Trophoblast cell (in vitro differentiated cells and primary cell): ENCODE data around the gene SLC35E3.

Source experiments
- DNase-seq, 2 donors: peaks; one replicate each; pipeline ENCODE4 v3.0.0-alpha.2; 2016
- H2AFZ ChIP-seq: 2 replicates; pipeline ENCODE4 v1.6.1; 2013; ENCODE audit warnings: low read length, moderate library complexity, mild to moderate bottlenecking; ENCODE audit not compliant: insufficient read depth, poor library complexity
- H2AK5ac ChIP-seq: 2 replicates; pipeline ENCODE4 v1.6.1; 2013; ENCODE audit warnings: mild to moderate bottlenecking, low read length
- H2BK120ac ChIP-seq: 2 replicates; pipeline ENCODE4 v1.6.1; 2013; ENCODE audit warnings: low read length, mild to moderate bottlenecking, moderate library complexity; ENCODE audit not compliant: insufficient read depth, poor library complexity
- H2BK12ac ChIP-seq: 2 replicates; pipeline ENCODE4 v1.6.1; 2013; ENCODE audit warnings: mild to moderate bottlenecking, low read length, moderate library complexity
- H2BK5ac ChIP-seq: 2 replicates; pipeline ENCODE4 v1.6.1; 2013; ENCODE audit warnings: low read length, low read depth, moderate library complexity, mild to moderate bottlenecking; ENCODE audit not compliant: poor library complexity
- H3K14ac ChIP-seq: 2 replicates; pipeline ENCODE4 v1.6.1; 2013; ENCODE audit warnings: mild to moderate bottlenecking, low read length
- H3K18ac ChIP-seq: 2 replicates; pipeline ENCODE4 v1.6.1; 2013; ENCODE audit warnings: mild to moderate bottlenecking, low read length
- H3K23ac ChIP-seq: 2 replicates; pipeline ENCODE4 v1.6.1; 2013; ENCODE audit warnings: low read length
- H3K27ac ChIP-seq: 2 replicates; pipeline ENCODE4 v1.5.1; 2013; ENCODE audit warnings: low read depth, mild to moderate bottlenecking, inconsistent platforms, low read length, moderate library complexity
- H3K27me3 ChIP-seq: 2 replicates; pipeline ENCODE4 v1.6.1; 2013; ENCODE audit warnings: inconsistent platforms, mild to moderate bottlenecking, low read length, moderate library complexity; ENCODE audit not compliant: insufficient read depth
- H3K36me3 ChIP-seq, 2 experiments: 1 replicate in 1 of 2; 2 replicates in 1 of 2; pipeline ENCODE4 v1.6.1; 2013; ENCODE audit warnings: low read length in 2 of 2, mild to moderate bottlenecking in 2 of 2, moderate library complexity in 1 of 2; ENCODE audit not compliant: insufficient read depth in 2 of 2, control insufficient read depth in 1 of 2
- H3K4ac ChIP-seq: 2 replicates; pipeline ENCODE4 v1.6.1; 2013; ENCODE audit warnings: low read depth, mild to moderate bottlenecking, low read length, moderate library complexity
- H3K4me1 ChIP-seq, 2 experiments: 1 replicate in 1 of 2; 2 replicates in 1 of 2; pipeline ENCODE4 v1.6.1; 2013; ENCODE audit warnings: low read length in 2 of 2, mild to moderate bottlenecking in 2 of 2, moderate library complexity in 1 of 2; ENCODE audit not compliant: insufficient read depth in 2 of 2, control insufficient read depth in 1 of 2
- H3K4me2 ChIP-seq: 2 replicates; pipeline ENCODE4 v1.6.1; 2013; ENCODE audit warnings: inconsistent platforms, mild to moderate bottlenecking, low read length, moderate library complexity
- H3K4me3 ChIP-seq: 2 replicates; pipeline ENCODE4 v1.5.1; 2013; ENCODE audit warnings: mild to moderate bottlenecking, low read depth, low read length, inconsistent platforms
- H3K79me1 ChIP-seq: one replicate; pipeline ENCODE4 v1.6.1; 2013; ENCODE audit warnings: low read length
- H3K79me2 ChIP-seq: 2 replicates; pipeline ENCODE4 v1.6.1; 2013; ENCODE audit warnings: low read length, mild to moderate bottlenecking; ENCODE audit not compliant: control insufficient read depth, insufficient read depth, poor library complexity
- H3K9ac ChIP-seq: 2 replicates; pipeline ENCODE4 v1.6.1; 2013; ENCODE audit warnings: mild to moderate bottlenecking, low read length
- H3K9me3 ChIP-seq: 2 replicates; pipeline ENCODE4 v1.6.1; 2013; ENCODE audit warnings: low read depth, mild to moderate bottlenecking, control low read depth, inconsistent platforms, low read length; ENCODE audit not compliant: insufficient read depth
- H4K12ac ChIP-seq: 2 replicates; pipeline ENCODE4 v1.6.1; 2013; ENCODE audit warnings: low read depth, mild to moderate bottlenecking, low read length, moderate library complexity
- H4K8ac ChIP-seq: 2 replicates; pipeline ENCODE4 v1.6.1; 2013; ENCODE audit warnings: low read depth, mild to moderate bottlenecking, low read length, moderate library complexity
- H4K91ac ChIP-seq: one replicate; pipeline ENCODE4 v1.6.1; 2013; ENCODE audit warnings: low read depth, mild to moderate bottlenecking, low read length, moderate library complexity
- WGBS: extraction: QIAGEN DNeasy Blood & Tissue Kit; methylation state at CpG from one replicate; pipeline ENCODE4 v1.1.7; 2013; ENCODE audit warnings: missing lambda C conversion rate; ENCODE audit not compliant: insufficient read length, insufficient coverage; ENCODE audit errors: extremely low coverage; 5-methylcytosine and 5-hydroxymethylcytosine counted together

The SLC35E3 gene

DNA sequence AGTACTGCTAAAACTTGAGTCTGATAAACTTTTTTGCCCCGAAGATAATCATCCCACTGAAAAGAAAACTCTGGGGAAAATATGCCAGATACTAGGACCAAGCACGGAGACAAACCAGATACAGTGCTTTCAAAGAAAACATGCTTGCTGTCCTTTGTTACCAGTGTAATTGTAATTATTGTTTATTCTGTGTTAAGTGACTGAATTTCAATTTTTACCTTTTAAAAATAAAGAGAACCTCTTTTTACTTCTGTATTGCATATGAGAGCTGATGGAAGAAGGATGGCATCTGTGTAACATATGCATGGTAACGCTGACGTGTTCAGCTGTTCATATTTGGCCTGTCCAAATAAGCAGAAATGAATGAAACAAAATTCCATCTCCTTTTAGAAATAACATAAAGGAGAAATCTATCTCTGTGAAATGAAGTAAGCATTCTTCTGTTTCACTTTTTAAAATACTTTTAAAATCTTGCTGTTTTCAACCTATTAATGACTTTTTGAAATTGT lies 22.5 kb downstream of the SLC35E3 start:
- H3K4me2 ChIP-seq, result no peak overlapping the region
- H3K9me3 ChIP-seq, result no peaks in the 10 kb centered on the region
- no peak overlapping the region for H3K14ac ChIP-seq
- no peak overlapping the region for H3K4ac ChIP-seq
- H4K91ac ChIP-seq, result no peak overlapping the region
- no CpG with 5 or more reads among the region's 4 CpGs for WGBS
- no peaks in the 10 kb centered on the region for H3K27me3 ChIP-seq
- no peak overlapping the region for H2AFZ ChIP-seq
- no peak overlapping the region for H3K4me3 ChIP-seq
- H3K36me3 ChIP-seq, result peaks cover 4 to 5% of the 10 kb centered on the region in 2 experiments
- no peak overlapping the region for H3K9ac ChIP-seq
- no peak overlapping the region for H2AK5ac ChIP-seq
- H3K79me1 ChIP-seq, result no peaks in the 10 kb centered on the region
- H3K27ac ChIP-seq, result no peak overlapping the region
- no peak overlapping the region for H2BK12ac ChIP-seq
- H2BK120ac ChIP-seq, result no peak overlapping the region
- H4K8ac ChIP-seq, result no peak overlapping the region
- H3K23ac ChIP-seq, result no peak overlapping the region
- no peaks in the 10 kb centered on the region for H3K4me1 ChIP-seq
- no peak overlapping the region for H2BK5ac ChIP-seq
- no peaks in the 10 kb centered on the region for H3K79me2 ChIP-seq
- H4K12ac ChIP-seq, result no peak overlapping the region
- no peak for DNase-seq
- no peak overlapping the region for H3K18ac ChIP-seq

DNA sequence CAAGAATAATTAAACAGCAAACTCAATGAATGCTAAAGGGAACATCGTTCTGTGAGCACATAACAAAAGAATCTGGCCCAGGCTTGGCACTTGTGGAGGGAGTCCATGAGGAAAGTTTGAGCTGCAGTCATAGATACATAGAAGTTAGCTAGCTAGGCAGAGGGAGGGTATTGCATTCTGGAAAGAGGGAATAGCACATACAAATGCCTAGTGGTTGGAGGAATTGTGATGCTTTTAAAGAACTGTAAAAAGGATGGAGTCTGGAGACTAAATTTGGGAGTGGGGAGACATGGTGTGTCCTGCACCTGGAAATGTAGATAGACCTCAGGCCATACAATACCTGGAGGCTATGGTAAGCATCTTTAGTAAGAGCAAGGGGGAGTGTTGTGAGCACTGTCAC lies 24.0 kb downstream of the SLC35E3 start:
- Histone ChIP-seq H3K4me1 (no peaks in the 10 kb centered on the region), H2BK120ac (no peak overlapping the region), H3K9ac (no peak overlapping the region), H4K8ac (no peak overlapping the region), H3K9me3 (no peaks in the 10 kb centered on the region), H4K12ac (no peak overlapping the region), H3K4ac (no peak overlapping the region), H2BK12ac (no peak overlapping the region), H3K79me1 (no peaks in the 10 kb centered on the region), H2BK5ac (no peak overlapping the region), H3K4me2 (no peak overlapping the region), H3K14ac (no peak overlapping the region), H2AFZ (no peak overlapping the region), H3K4me3 (no peak overlapping the region), H4K91ac (no peak overlapping the region), H2AK5ac (no peak overlapping the region), H3K18ac (no peak overlapping the region), H3K27ac (no peak overlapping the region), H3K23ac (no peak overlapping the region), H3K27me3 (no peaks in the 10 kb centered on the region), H3K79me2 (no peaks in the 10 kb centered on the region), H3K36me3 (peaks cover 1 to 3% of the 10 kb centered on the region in 2 experiments)
- no peak for DNase-seq
- WGBS, result no CpG with 5 or more reads among the region's 1 CpG

DNA sequence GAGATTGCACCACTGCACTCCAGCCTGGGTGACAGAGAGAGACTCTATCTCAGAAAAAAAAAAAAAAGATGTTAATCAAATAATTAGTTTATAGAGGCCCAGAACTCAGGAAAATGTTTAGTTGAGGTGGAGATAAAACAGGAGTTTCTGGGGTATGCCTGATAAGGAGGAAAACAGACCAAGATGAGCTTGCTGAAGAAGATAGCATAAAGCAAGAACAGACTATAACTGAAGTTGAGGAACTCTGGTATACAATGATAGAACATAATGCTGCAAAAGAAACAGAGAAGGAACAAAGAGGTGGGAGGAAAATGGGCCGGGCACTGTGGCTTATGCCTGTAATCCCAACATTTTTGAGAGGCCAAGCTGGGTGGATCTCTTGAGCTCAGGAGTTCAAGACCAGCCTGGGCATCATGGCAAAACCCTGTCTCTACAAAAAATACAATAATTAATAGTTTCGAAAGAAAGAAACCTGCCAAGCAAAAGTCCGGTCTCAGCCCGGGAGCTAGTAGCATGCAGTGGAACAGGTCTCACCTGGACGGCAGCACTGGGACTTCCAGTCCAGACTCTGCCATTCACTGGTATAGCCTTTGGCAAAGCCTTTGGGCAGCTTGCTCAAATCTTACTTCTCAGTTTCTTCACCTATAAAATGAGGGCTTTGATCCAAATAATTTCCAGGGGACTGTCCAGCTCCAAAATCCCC lies 25.4 kb downstream of the SLC35E3 start:
- no CpG with 5 or more reads among the region's 5 CpGs for WGBS
- Histone ChIP-seq H3K9ac (no peak overlapping the region), H2BK120ac (no peak overlapping the region)

DNA sequence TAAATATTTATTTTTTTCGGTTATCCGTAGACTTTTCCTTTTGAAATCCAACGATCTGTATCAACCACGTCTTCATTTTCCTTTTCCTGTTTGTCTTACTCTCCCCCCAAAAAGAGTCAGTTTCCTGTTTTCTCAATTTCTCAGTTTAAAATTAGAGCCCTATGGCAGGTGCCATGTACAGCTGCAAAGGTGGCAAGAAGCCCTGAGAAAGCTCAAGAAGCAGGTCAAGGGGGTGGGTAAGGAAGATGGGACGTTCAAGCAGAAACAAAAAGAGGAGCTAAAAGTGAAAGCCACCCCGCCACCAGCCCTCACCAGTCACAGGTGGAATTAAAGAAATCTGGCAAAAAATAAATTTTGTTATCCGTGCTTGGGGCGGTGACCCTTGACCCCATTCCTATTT lies 26.7 kb downstream of the SLC35E3 start:
- Histone ChIP-seq H3K79me2 (no peaks in the 10 kb centered on the region), H2BK5ac (no peak overlapping the region), H4K12ac (no peak overlapping the region), H4K91ac (no peak overlapping the region), H3K27me3 (no peaks in the 10 kb centered on the region), H3K23ac (no peak overlapping the region), H2BK12ac (no peak overlapping the region), H3K27ac (no peak overlapping the region), H3K4me3 (no peak overlapping the region), H3K18ac (no peak overlapping the region), H3K4me2 (no peak overlapping the region), H2AFZ (no peak overlapping the region), H4K8ac (no peak overlapping the region), H3K9ac (no peak overlapping the region), H3K79me1 (no peaks in the 10 kb centered on the region), H2AK5ac (no peak overlapping the region), H3K36me3 (no peaks in the 10 kb centered on the region), H2BK120ac (no peak overlapping the region), H3K9me3 (no peaks in the 10 kb centered on the region), H3K4ac (no peak overlapping the region), H3K14ac (no peak overlapping the region), H3K4me1 (peaks cover 0 to 3% of the 10 kb centered on the region in 2 experiments)
- DNase-seq, result no peak
- WGBS, result no CpG with 5 or more reads among the region's 8 CpGs

More for the DNA sequence above, 25.4 kb downstream of the SLC35E3 start:
- H3K4me2 ChIP-seq, result no peak overlapping the region
- DNase-seq, result peak; percentile 81 to 86
- no peaks in the 10 kb centered on the region for H3K79me1 ChIP-seq
- no peak overlapping the region for H4K12ac ChIP-seq
- H4K91ac ChIP-seq, result no peak overlapping the region
- H3K9me3 ChIP-seq, result no peaks in the 10 kb centered on the region
- no peaks in the 10 kb centered on the region for H3K79me2 ChIP-seq
- H3K18ac ChIP-seq, result no peak overlapping the region
- H2BK12ac ChIP-seq, result no peak overlapping the region
- no peak overlapping the region for H3K4me3 ChIP-seq
- H3K27ac ChIP-seq, result no peak overlapping the region
- H3K36me3 ChIP-seq, result peaks cover 1 to 2% of the 10 kb centered on the region in 2 experiments
- no peaks in the 10 kb centered on the region for H3K27me3 ChIP-seq
- no peak overlapping the region for H2BK5ac ChIP-seq
- no peak overlapping the region for H3K14ac ChIP-seq
- no peak overlapping the region for H3K4ac ChIP-seq
- H2AFZ ChIP-seq, result no peak overlapping the region
- H3K23ac ChIP-seq, result no peak overlapping the region
- H3K4me1 ChIP-seq, result no peaks in the 10 kb centered on the region
- H4K8ac ChIP-seq, result no peak overlapping the region
- H2AK5ac ChIP-seq, result no peak overlapping the region
